ACC112 (cell line): ENCODE measurements around the gene HEATR5A.
"Not testable (repeated sequence)": the region's sequence is repeated elsewhere in the genome, so short reads cannot be mapped to it uniquely, and the experiment has no call there.

Experiments
- H2AFZ ChIP-seq: fragments of 200-600 bp; sonication (generic); one replicate; pipeline ENCODE4 v1.6.0; 2017; ENCODE audit warnings: antibody characterized with exemption, low read length; ENCODE audit not compliant: unreplicated experiment
- H3K27ac ChIP-seq: fragments of 200-600 bp; sonication (generic); 2 replicates; pipeline ENCODE4 v1.5.1; 2014; ENCODE audit warnings: low read depth, mild to moderate bottlenecking, antibody characterized with exemption, low read length, moderate library complexity
- H3K27me3 ChIP-seq: fragments of 200-600 bp; sonication (generic); 2 replicates; pipeline ENCODE4 v1.6.1; 2014; ENCODE audit warnings: mild to moderate bottlenecking, antibody characterized with exemption, low read length, moderate library complexity, mixed read lengths; ENCODE audit not compliant: insufficient read depth
- H3K36me3 ChIP-seq: fragments of 200-600 bp; sonication (generic); 2 replicates; pipeline ENCODE4 v1.6.1; 2016; ENCODE audit warnings: mild to moderate bottlenecking, antibody characterized with exemption, low read length, moderate library complexity, mixed read lengths; ENCODE audit not compliant: insufficient read depth
- H3K4me1 ChIP-seq: fragments of 200-600 bp; sonication (generic); one replicate; pipeline ENCODE4 v1.6.1; 2016; ENCODE audit warnings: low read length, mixed read lengths; ENCODE audit not compliant: insufficient read depth, unreplicated experiment, control insufficient read depth
- H3K4me3 ChIP-seq: fragments of 200-600 bp; sonication (generic); 2 replicates; pipeline ENCODE4 v1.5.1; 2014; ENCODE audit warnings: mild to moderate bottlenecking, low read depth, low read length
- H3K79me2 ChIP-seq: fragments of 200-600 bp; sonication (generic); one replicate; pipeline ENCODE4 v1.6.0; 2016; ENCODE audit warnings: low read length; ENCODE audit not compliant: control insufficient read depth, unreplicated experiment, insufficient read depth

The HEATR5A gene

DNA sequence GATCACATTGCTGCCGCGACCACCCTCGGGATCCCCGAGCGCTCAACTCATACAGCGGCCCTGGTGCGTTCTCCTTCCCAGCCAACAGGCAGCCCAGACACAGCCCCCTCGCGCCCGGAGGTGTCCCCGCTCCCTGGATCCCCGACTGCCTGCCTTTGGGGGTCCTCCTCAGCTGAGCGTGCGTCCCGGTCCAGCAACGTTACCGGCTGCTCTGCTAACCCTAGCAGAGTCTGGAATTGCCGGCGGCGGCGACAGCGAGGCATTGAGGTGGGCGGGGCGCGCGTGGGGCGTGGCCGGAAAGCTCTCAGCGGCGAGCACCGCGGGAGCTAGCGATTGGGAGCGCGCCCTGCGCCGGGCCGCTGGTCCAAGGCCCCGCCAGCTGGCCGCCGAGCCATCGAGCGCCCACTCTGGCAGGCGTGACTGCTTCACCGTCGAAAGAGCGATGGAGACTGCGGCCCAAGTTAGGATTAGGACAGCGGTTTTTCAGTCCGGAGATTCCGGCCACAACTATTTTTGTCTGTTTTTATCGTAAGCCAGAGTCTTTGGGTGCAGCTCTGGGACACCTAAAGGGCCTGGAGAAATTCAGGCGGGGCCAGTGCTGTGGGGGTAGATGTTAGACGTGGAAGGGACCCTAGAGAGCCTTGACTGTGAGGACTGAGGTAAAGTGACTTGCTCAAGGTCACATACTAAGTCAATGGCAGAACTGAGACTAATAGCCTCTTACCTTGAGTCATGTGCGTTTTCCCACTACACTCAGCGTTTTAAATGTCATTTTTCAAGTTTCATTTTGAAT, at the start of gene HEATR5A:
HEATR5A (minus strand) TSS at position 232 of the 793 bp plus-strand sequence. CDS start 17,575 bp downstream, outside the sequence.
- peaks cover 36% of the 10 kb centered on the region for H3K79me2 ChIP-seq
- peak within 1 kb of the TSS; percentile 95 for H3K4me3 ChIP-seq
- H2AFZ ChIP-seq = peak within 1 kb of the TSS; percentile 93
- no peaks in the 10 kb centered on the region for H3K27me3 ChIP-seq
- H3K27ac ChIP-seq = peak within 1 kb of the TSS; percentile 62
- peaks cover 3% of the 10 kb centered on the region; the same call in 1 of the 2 replicates for H3K36me3 ChIP-seq
- H3K4me1 ChIP-seq = peaks cover 7% of the 10 kb centered on the region

DNA sequence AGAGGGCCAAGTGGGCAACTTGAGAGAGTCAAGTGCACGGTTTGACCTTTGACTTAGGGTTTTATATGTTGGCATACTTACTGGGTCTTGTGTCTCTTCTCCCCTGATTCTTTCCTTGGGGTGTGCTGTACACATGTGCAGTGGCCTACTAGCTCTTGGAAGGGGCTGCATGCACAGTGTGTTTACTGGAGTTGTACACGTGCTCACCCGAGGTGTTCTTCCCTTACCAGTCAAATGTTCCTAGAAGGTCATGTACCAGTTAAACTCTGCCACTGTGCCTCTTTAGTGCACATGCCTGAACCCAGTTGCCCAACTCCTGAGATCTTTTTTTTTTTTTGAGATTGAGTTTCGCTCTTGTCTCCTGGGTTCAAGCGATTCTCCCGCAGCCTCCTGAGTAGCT, 46.2 kb upstream of the HEATR5A start:
- H3K4me1 ChIP-seq = peaks cover 5% of the 10 kb centered on the region
- no peak overlapping the region for H3K4me3 ChIP-seq
- H3K79me2 ChIP-seq = no peaks in the 10 kb centered on the region
- no peak overlapping the region for H3K27ac ChIP-seq
- no peaks in the 10 kb centered on the region for H3K27me3 ChIP-seq
- no peak overlapping the region for H2AFZ ChIP-seq
- H3K36me3 ChIP-seq = no peaks in the 10 kb centered on the region

DNA sequence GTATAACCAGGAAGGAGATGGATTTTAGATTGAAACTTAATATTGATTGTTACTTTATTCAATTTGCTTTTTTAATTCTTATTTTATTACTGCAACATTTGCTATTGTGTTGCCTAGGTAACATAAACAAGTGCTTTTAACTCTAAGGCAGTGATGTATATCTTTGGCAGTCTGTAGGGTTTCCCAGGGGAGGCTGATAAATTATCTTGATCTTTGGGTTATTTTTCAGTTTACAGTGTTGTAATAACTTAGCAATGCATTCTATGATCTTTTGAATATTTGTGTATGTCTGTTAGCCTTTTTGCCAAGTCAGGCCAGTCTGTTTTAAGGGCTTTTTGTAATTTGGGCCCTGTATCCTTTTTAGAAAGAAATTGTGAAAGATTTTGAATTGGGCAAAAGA, 44.8 kb upstream of the HEATR5A start:
- Histone ChIP-seq H3K27me3 (no peaks in the 10 kb centered on the region), H3K79me2 (no peaks in the 10 kb centered on the region), H2AFZ (no peak overlapping the region), H3K27ac (peak overlapping the region; percentile 63), H3K4me3 (no peak overlapping the region), H3K4me1 (peaks cover 5% of the 10 kb centered on the region), H3K36me3 (no peaks in the 10 kb centered on the region)

DNA sequence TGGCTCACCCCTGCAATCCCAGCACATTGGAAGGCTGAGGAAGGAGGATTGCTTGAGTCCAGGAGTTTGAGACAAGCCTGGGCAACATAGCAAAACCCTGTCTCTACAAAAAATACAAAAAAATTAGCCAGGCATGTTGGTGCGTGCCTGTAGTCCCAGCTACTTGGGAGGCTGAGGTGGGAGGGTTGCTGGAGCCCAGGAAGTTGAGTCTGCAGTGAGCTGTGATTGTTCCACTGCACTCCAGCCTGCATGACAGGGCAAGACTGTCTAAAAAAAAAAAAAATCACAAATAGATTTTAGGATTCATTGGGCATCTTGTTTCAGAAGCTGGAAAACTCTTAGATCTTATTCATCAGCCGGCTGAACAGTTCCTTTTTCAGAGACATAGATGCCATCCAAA, 42.1 kb upstream of the HEATR5A start:
- not testable (repeated sequence) for H2AFZ ChIP-seq

DNA sequence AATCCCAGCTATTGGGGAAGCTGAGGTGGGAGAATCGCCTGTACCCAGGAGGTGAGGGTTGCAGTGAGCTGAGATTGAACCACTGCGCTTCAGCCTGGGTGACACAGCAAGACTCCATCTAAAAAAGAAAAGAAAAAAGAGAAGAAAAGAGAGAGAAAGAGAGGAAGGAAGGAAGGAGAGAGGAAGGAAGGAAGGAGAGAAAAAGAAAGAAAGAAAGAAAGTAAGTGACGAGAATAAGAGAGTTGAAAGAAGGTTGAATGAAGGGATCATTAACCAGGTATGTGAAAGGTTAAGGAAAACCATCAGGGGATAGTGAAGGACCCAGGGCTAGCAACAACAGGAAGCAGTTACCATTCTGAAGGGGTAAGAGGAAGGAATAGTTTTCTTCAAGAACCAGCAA, 41.2 kb upstream of the HEATR5A start:
- H3K27ac ChIP-seq = no peak overlapping the region
- no peak overlapping the region for H3K4me3 ChIP-seq
- H3K79me2 ChIP-seq = no peaks in the 10 kb centered on the region
- H3K36me3 ChIP-seq = no peaks in the 10 kb centered on the region
- peaks cover 10% of the 10 kb centered on the region for H3K4me1 ChIP-seq
- no peaks in the 10 kb centered on the region for H3K27me3 ChIP-seq
- no peak overlapping the region for H2AFZ ChIP-seq

More for the DNA sequence above, 42.1 kb upstream of the HEATR5A start:
- not testable (repeated sequence) for H3K4me3 ChIP-seq, H3K79me2 ChIP-seq, H3K36me3 ChIP-seq, H3K4me1 ChIP-seq, H3K27ac ChIP-seq, H3K27me3 ChIP-seq

DNA sequence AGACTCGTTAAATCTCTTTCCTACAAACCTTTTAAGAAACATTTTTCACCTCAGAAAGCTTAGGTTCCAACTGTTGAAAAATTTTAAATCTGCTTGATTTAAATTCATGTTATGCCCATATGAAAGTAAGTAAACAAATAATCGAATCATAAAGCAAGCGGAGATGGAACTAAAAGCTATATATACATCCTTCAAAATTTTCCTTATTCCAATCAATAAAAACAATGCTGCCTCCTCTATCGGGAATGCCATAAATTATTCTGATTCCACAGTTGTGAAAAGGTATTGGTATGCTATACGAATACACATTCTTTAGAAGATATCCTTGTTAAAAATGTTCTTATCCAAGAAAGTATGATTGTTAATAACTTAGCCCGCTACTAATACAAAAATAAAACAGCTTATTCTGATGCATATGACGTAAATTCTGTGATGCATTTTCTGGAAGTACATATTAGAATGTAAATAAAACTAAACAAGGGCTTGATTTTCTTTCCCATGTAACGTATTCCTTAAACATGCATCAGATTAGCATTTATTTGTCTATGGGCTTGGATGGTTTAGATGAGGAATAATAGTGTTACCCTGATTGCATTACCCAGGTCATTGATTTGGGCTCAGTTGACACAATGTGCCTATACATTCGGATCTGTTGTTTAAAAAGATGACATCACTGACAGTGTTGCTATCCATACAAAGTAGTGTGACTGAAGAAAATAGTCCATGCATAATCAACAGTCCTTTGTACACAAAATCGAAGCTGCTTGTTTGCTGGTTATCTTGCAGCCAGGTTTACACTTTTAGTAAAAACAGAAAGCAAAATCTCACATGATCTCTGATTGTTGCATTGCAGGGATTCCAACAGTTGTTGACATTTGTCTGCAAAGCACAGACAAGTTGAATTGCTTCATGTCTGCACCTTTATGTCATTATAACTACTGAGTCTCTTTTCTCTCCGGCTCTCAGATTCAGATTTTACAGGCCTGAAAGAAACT, 37.6 kb upstream of the HEATR5A start:
- Histone ChIP-seq H3K27ac (no peak overlapping the region), H3K36me3 (no peaks in the 10 kb centered on the region), H2AFZ (peak overlapping the region; percentile 95), H3K27me3 (no peaks in the 10 kb centered on the region), H3K79me2 (peaks cover 8% of the 10 kb centered on the region), H3K4me3 (peak overlapping the region; percentile 82), H3K4me1 (peaks cover 13% of the 10 kb centered on the region)

DNA sequence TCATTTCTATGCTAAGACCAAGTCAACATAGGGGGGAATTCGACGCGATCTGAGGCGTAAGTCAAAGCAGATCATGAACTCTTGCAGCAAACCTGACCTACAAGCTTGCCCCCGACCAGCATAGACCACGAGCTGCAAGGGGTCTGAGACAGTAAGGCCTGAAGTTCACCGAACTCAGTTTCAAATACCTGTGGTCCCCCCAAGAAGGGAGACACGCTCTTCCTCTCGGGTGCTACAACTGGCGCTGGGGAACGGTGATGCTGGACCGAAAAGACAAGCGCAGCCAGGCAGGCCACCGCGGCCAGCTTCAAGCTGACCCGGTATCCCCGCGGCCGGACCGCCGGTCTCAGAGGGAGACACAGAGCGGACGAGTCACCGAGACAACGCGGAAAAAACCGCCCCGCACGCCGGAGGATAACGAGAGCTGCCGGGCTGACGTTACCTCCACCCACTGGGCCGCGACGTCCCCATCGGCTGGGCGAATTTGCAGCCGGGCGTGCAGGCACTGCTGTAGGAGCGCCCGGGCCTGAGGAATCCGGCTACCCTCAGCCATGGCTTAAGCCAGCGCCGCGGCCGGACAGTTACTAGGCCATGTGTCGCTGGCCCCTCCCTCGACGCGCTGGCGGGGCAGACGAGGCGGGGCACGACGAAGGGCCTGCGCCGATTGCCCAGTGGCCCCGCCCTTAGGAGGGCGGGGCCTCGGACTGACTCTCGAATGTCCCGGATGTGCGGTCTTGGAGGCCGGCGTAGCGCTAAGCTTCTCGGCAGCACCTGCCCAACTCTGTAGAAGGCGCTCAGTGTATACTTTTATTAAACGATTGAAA, 36.7 kb upstream of the HEATR5A start, which contains the start of gene DTD2:
DTD2 (minus strand) TSS at position 666 of the 824 bp plus-strand sequence; CDS start at position 553, 113 bp downstream.
- H3K79me2 ChIP-seq = peaks cover 8% of the 10 kb centered on the region
- H2AFZ ChIP-seq = peak within 1 kb of the TSS; percentile 95
- H3K27ac ChIP-seq = peak within 1 kb of the TSS; percentile 59
- peaks cover 13% of the 10 kb centered on the region for H3K4me1 ChIP-seq
- H3K4me3 ChIP-seq = peak within 1 kb of the TSS; percentile 82
- H3K36me3 ChIP-seq = no peaks in the 10 kb centered on the region
- no peaks in the 10 kb centered on the region for H3K27me3 ChIP-seq

DNA sequence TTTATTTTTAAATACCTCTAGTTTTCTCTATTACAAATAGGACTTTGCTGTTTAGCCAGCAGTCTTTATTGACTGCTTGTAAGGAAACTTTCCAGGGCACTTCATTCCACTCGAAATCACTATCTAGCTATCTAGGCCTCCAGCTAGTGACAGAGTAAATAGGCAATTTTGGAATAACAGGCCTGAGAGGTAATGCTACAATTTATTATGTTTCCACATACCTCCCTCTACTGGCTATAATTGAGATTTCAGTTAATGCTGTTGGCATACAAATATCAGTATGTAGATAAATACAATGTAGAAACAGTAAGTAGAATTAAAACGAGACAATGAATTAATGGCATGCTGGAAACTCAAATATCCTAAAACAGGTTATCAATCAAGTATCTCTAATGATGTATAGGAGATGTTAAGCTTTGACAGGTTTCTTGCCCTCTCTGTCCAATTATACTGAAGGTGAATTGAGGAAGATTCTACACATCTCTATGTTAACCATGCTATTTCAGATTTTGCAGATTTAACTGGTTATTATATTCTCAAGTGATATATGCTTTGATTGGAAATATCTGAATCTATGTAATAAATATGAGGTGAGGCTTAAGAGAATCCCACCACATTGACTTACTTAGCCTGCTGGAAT, 29.7 kb upstream of the HEATR5A start:
- Histone ChIP-seq H2AFZ (no peak overlapping the region), H3K27ac (no peak overlapping the region), H3K4me1 (peaks cover 2% of the 10 kb centered on the region), H3K27me3 (no peaks in the 10 kb centered on the region), H3K36me3 (0 out of 2 replicates have a peak, but pooled peaks cover 12% of the 10 kb centered on the region), H3K79me2 (peaks cover 3% of the 10 kb centered on the region), H3K4me3 (no peak overlapping the region)

DNA sequence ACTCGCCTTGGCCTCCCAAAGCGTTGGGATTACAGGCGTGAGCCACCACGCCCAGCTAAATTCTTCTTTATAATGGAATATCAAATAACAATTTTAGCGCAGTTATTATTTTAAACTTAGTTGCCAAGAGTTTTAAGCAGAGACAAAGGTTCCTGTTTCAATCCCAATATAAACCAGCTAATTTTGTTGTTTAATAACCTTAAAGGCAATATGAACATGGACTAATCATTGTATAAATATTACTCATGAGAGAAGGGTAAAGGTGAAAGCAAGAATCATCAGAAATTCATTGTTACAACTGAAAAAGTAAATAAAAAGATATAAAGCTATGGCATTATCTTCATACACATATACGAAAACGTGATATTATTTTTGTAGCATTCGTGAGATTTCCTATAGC, 28.8 kb upstream of the HEATR5A start:
- Histone ChIP-seq H3K4me1 (no peaks in the 10 kb centered on the region), H3K4me3 (no peak overlapping the region), H3K36me3 (0 out of 2 replicates have a peak, but pooled peaks cover 12% of the 10 kb centered on the region), H3K27ac (no peak overlapping the region), H3K27me3 (no peaks in the 10 kb centered on the region), H3K79me2 (no peaks in the 10 kb centered on the region), H2AFZ (no peak overlapping the region)
